Astrocyte (in vitro differentiated cells and primary cell): ENCODE results near the gene NODAL. TPM values are rescaled to one million over a fixed set of nuclear protein-coding genes. Genes with fewer than 3 reads are reported as not detected.

ENCODE experiments used
- DNase-seq: peaks from one replicate; pipeline ENCODE4 v3.0.0-alpha.2; 2010; ENCODE audit warnings: low read depth
- FAIRE-seq: peaks from 2 replicates; lab custom pipeline; 2011; peaks lifted over from hg19 to GRCh38; lab: Jason Lieb, UNC
- H2AFZ ChIP-seq: 2 replicates; pipeline ENCODE4 v1.6.0; 2012; ENCODE audit warnings: low read depth, low read length, inconsistent platforms
- H3K27ac ChIP-seq: 2 replicates; pipeline ENCODE4 v1.5.1; 2011; ENCODE audit warnings: low read depth, low read length, inconsistent platforms
- H3K27me3 ChIP-seq: 2 replicates; pipeline ENCODE4 v1.6.0; 2011; ENCODE audit warnings: low read length, inconsistent platforms; ENCODE audit not compliant: insufficient read depth
- H3K36me3 ChIP-seq: 2 replicates; pipeline ENCODE4 v1.5.1; 2011; ENCODE audit warnings: low read length, inconsistent platforms; ENCODE audit not compliant: insufficient read depth
- H3K4me1 ChIP-seq: 2 replicates; pipeline ENCODE4 v1.5.1; 2011; ENCODE audit warnings: low read length, inconsistent platforms; ENCODE audit not compliant: insufficient read depth
- H3K4me2 ChIP-seq: 2 replicates; pipeline ENCODE4 v1.6.0; 2012; ENCODE audit warnings: low read length, inconsistent platforms
- H3K4me3 ChIP-seq: 2 replicates; pipeline ENCODE4 v1.5.1; 2011; ENCODE audit warnings: low read depth, mild to moderate bottlenecking, low read length, inconsistent platforms; ENCODE audit not compliant: insufficient read depth
- H3K79me2 ChIP-seq: 2 replicates; pipeline ENCODE4 v1.6.0; 2012; ENCODE audit warnings: mild to moderate bottlenecking, low read length, inconsistent platforms; ENCODE audit not compliant: insufficient read depth
- H3K9ac ChIP-seq: 2 replicates; pipeline ENCODE4 v1.6.0; 2012; ENCODE audit warnings: mild to moderate bottlenecking, low read length, inconsistent platforms
- H3K9me3 ChIP-seq: 2 replicates; pipeline ENCODE4 v1.5.1; 2012; ENCODE audit warnings: low read depth, mild to moderate bottlenecking, low read length, inconsistent platforms; ENCODE audit not compliant: insufficient read depth
- H4K20me1 ChIP-seq: 2 replicates; pipeline ENCODE4 v1.6.0; 2012; ENCODE audit warnings: low read length, inconsistent platforms; ENCODE audit not compliant: insufficient read depth
- H3K27ac Mint-ChIP-seq: one replicate; pipeline ENCODE4 v1.8.0; 2021; ENCODE audit warnings: mild to moderate bottlenecking, mixed read lengths; ENCODE audit not compliant: unreplicated experiment
- H3K27me3 Mint-ChIP-seq: one replicate; pipeline ENCODE4 v1.8.0; 2021; ENCODE audit warnings: low read depth, mixed read lengths; ENCODE audit not compliant: unreplicated experiment
- H3K36me3 Mint-ChIP-seq: one replicate; pipeline ENCODE4 v1.8.0; 2021; ENCODE audit warnings: low read depth, mixed read lengths; ENCODE audit not compliant: unreplicated experiment
- H3K4me1 Mint-ChIP-seq: one replicate; pipeline ENCODE4 v1.8.0; 2021; ENCODE audit warnings: low read depth, mixed read lengths; ENCODE audit not compliant: unreplicated experiment
- H3K4me3 Mint-ChIP-seq: one replicate; pipeline ENCODE4 v1.8.0; 2021; ENCODE audit warnings: mild to moderate bottlenecking, moderate library complexity, mixed read lengths; ENCODE audit not compliant: unreplicated experiment
- H3K9me3 Mint-ChIP-seq: one replicate; pipeline ENCODE4 v1.8.0; 2021; ENCODE audit warnings: mild to moderate bottlenecking, mixed read lengths; ENCODE audit not compliant: unreplicated experiment
- CTCF ChIP-seq: IDR thresholded peaks from 2 replicates; pipeline ENCODE4 v1.5.1; 2011; ENCODE audit warnings: low read depth, mild to moderate bottlenecking, inconsistent platforms, low read length, moderate library complexity; ENCODE audit not compliant: insufficient read depth
- EZH2 ChIP-seq: IDR thresholded peaks from 2 replicates; pipeline ENCODE4 v1.6.1; 2012; ENCODE audit warnings: mild to moderate bottlenecking, low read length, inconsistent platforms; ENCODE audit not compliant: insufficient read depth
- total RNA-seq: library from RNA; stranded (reverse); gene quantifications from 2 replicates; pipeline ENCODE4 v1.2.1, GENCODE V29; 2021

The NODAL gene
- total RNA-seq, 1 donor from 2014 or later: not detected

DNA sequence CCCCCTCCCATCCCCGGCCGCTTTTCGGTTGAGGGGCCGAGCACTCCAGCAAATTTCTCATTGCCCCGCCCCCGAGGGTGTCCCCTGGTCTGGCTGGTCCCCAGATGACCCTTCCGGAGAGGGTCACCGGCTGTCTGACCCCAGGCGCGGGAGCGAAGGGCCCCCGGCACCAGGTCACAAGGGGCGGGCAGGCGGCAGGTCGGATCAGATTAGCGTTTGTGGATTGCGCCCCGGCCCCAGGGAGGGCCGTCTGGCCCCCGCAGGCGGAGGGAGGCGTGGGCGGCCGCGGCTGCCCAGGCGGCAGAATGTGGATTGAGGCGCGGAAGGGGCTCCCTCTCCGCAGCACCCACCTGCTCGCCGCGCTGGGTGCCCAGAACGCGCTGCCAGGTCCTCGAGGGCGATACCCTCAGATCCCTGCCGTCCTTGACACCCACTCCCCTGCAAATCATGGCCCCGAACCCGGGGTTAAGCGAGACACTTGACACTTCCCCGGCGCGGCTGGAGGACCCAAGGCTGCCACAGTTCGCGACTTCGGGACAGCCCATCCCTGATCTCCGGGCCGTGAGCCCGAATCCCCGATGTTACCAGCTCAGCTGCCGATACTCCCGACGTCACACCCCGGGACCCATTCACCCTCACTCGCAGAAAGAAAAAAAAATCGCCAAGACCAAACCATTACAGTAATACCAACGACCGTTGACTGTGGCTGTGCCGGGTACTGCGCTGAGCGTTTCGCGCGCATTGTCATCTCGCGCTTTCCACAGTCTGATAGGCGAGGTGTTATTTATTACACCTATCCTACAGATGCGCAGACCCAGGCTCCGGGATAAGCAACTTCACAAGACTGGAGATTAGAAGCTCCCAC is 953 bp downstream of the NODAL start:
- H2AFZ ChIP-seq: peak overlapping the region; percentile 63
- H3K9me3 Mint-ChIP-seq: no peaks in the 10 kb centered on the region
- H3K4me3 ChIP-seq: peak overlapping the region; percentile 32
- H3K27me3 Mint-ChIP-seq: peaks cover 63% of the 10 kb centered on the region
- peaks cover under 1% of the 10 kb centered on the region for H3K4me1 Mint-ChIP-seq
- H3K4me1 ChIP-seq: no peaks in the 10 kb centered on the region
- no peak overlapping the region for H3K27ac Mint-ChIP-seq
- FAIRE-seq (no peak), DNase-seq (no peak)
- TF ChIP-seq EZH2 (peak; percentile 96), CTCF (no peak)
- no peaks in the 10 kb centered on the region for H4K20me1 ChIP-seq
- no peaks in the 10 kb centered on the region for H3K9me3 ChIP-seq
- H3K27me3 ChIP-seq: peaks cover 41% of the 10 kb centered on the region
- no peak overlapping the region for H3K27ac ChIP-seq
- peak overlapping the region; percentile 76 for H3K4me2 ChIP-seq
- no peaks in the 10 kb centered on the region for H3K36me3 ChIP-seq
- H3K36me3 Mint-ChIP-seq: peaks cover 9% of the 10 kb centered on the region
- H3K79me2 ChIP-seq: no peaks in the 10 kb centered on the region
- H3K4me3 Mint-ChIP-seq: peak overlapping the region; percentile 54
- H3K9ac ChIP-seq: no peak overlapping the region

- FAIRE-seq (no peak), DNase-seq (no peak)
- no peak overlapping the region for H3K4me3 ChIP-seq
- H2AFZ ChIP-seq: no peak overlapping the region
- Mint-ChIP-seq H3K27me3 (peaks cover 48% of the 10 kb centered on the region), H3K36me3 (peaks cover 14% of the 10 kb centered on the region), H3K9me3 (no peaks in the 10 kb centered on the region), H3K27ac (no peak overlapping the region), H3K4me1 (no peaks in the 10 kb centered on the region), H3K4me3 (no peak overlapping the region)
- H3K27ac ChIP-seq: no peak overlapping the region
- H3K4me2 ChIP-seq: no peak overlapping the region
- no peaks in the 10 kb centered on the region for H3K9me3 ChIP-seq
- no peaks in the 10 kb centered on the region for H3K79me2 ChIP-seq
- no peak overlapping the region for H3K9ac ChIP-seq
- H4K20me1 ChIP-seq: no peaks in the 10 kb centered on the region
- TF ChIP-seq EZH2 (no peak), CTCF (no peak)
- H3K36me3 ChIP-seq: no peaks in the 10 kb centered on the region
- H3K27me3 ChIP-seq: peaks cover 40% of the 10 kb centered on the region
- H3K4me1 ChIP-seq: peaks cover 5% of the 10 kb centered on the region
Measured at GRCh38 chr10:70437721-70438120, 3.8 kb downstream of the NODAL start.
